Activated effector memory CD4-positive, alpha-beta T cell treated with Interleukin-2 at 50 U/mL for 16 hours (primary cell): Measurements from ENCODE around the gene ATXN10.
"Not testable (repeated sequence)": the region's sequence is repeated elsewhere in the genome, so short reads cannot be mapped to it uniquely, and the experiment has no call there.

Experiments used
- DNase-seq: peaks from one replicate; pipeline ENCODE4 v3.0.0-alpha.2; 2020

ATXN10 gene, protein sequence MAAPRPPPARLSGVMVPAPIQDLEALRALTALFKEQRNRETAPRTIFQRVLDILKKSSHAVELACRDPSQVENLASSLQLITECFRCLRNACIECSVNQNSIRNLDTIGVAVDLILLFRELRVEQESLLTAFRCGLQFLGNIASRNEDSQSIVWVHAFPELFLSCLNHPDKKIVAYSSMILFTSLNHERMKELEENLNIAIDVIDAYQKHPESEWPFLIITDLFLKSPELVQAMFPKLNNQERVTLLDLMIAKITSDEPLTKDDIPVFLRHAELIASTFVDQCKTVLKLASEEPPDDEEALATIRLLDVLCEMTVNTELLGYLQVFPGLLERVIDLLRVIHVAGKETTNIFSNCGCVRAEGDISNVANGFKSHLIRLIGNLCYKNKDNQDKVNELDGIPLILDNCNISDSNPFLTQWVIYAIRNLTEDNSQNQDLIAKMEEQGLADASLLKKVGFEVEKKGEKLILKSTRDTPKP

DNA sequence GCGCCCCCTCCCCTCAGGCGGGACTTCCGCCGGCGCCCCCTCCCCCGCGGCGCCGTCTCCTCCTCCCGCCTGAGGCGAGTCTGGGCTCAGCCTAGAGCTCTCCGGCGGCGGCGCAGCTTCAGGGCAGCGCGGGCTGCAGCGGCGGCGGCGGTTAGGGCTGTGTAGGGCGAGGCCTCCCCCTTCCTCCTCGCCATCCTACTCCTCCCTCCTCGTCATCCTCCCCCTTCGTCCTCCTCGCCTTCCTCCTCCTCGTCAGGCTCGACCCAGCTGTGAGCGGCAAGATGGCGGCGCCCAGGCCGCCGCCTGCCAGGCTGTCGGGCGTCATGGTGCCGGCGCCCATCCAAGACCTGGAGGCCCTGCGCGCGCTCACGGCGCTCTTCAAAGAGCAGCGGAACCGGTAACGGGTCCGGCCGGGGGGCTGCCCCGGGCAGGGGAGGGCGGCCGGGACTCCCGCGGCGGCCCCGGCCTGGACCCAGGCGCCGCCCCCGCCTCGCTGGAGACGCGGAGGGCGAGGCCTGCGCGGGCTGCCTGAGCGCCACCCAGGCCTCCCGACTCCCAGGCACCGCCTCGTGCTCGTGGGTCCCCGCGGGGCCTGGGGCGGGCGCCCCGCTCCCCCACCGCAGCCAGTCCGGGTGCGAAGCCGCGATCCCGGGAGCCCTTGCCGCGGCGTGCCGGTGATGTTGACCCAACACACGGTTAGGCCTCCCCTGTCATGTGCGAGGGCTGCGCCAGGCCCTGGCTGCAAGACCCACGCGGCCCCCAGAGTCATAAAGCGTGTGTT lies at the start of gene ATXN10:
ATXN10 (plus strand) TSS at position 52 of the 781 bp plus-strand sequence; CDS start at position 282, 230 bp downstream.
- peak; percentile 57 for DNase-seq

DNA sequence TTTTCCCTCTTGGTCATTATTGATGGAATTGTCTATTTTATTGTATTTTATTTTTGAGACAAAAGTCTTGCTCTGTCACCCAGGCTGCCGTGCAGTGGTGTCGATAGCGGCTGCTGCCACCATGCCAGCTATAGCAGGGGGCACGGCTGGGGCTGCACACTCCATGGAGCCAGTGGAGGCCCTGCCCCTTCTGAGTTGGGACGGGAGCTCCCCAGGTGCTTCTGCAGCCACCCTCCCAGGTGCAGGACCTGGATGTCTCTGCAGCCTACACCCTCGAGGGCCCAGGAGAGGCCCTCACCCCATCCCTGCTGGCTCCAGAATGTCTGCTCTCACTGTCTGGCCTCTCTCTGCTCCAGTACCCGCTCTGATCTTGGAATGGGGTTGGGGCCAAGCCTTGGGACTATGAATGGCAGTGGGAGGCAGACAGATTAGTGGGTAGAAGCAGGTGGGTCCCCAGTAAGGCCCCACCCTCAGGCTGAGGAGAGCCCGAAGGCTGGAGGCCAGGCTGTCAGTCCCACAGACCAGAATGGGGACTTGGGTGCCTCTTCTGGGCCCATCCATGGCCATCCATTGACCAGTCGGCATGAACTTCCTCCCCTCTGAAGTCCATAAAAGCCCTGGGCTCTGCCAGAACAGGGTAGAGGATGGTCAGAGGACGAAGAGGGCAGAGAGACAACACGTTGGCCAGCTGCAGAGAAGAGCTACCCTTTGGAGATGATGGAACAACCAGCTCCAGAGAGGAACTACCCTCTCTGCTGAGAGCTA lies 49.6 kb upstream of the ATXN10 start:
- no peak for DNase-seq

DNA sequence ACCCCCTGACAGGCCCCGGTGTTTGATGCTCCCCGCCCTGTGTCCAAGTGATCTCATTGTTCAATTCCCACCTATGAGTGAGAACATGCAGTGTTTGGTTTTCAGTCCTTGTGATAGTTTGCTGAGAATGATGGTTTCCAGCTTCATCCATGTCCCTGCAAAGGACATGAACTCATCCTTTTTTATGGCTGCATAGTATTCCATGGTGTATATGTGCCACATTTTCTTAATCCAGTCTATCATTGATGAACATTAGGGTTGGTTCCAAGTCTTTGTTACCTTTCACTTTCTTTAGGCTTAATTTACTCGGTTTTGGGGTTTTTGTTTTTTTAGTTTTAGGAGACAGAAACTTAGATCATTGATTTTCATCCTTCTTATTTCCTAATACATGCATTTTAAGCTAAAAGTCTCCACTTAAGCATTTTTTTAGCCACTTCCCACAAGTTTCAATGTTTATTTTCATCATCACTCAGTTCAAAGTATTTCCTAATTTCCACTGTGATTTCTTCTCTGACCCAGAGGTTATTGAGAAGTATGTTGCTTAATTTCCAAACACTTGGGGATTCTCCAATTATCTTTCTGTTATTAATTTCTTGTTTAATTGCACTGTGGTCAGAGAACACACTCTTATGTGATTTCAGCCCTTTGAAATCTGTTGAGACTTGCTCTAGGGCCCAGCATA lies 48.0 kb upstream of the ATXN10 start:
- not testable (repeated sequence) for DNase-seq

GRCh38 chr22:45626198-45626651 lies 45.4 kb upstream of the ATXN10 start:
- no peak for DNase-seq

DNA sequence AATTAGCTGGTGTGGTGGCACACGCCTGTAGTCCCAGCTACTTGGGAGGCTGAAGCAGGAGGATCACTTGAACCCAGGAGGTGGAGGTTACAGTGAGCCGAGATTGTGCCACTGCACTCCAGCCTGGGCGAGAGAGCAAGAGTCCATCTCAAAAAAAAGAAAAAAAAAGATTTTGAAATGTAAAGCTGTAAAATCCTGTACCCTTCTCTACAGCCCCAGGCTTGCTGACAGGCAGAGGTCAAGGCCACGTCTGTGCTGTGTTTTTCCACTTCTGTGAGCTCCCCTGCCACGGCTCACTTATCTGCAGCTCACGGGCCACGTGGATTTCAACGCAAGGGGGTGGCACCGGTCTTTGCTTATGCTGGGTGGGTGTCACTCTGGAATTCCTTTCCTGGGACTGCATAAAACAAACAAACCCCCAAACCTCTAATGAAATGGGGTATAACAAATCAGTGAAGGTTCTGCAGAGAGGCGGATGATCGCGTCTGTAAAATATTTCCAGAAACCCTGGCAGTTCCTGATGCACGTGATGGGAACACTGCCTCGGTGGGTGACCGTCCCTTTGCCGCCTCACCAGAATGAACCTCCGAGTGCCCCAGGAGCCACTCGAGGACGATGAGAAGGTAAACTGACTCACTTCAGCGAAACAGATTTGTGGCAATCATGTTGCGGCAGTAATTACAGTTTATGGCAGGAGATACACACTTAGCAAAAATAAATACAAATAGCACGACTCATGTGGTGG lies 44.0 kb upstream of the ATXN10 start:
- no peak for DNase-seq

DNA sequence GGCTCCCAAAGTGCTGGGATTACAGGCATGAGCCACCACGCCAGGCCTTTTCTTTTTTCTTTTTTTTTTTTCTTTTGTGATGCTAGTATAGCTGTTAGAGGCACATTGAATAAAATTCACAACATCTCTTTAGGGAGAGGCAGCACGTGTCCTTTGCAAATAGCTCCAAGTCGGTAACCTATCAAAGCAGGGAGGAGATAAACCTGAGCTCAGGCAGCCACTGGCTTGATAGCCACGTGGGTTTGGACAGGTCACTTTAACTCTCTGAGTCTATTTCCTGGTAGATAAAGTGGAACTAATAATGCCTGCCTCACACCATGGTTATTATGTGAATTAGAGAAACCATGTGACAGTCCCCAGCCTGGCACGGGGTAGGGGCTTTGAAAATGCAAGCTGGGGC lies 43.1 kb upstream of the ATXN10 start:
- no peak for DNase-seq

DNA sequence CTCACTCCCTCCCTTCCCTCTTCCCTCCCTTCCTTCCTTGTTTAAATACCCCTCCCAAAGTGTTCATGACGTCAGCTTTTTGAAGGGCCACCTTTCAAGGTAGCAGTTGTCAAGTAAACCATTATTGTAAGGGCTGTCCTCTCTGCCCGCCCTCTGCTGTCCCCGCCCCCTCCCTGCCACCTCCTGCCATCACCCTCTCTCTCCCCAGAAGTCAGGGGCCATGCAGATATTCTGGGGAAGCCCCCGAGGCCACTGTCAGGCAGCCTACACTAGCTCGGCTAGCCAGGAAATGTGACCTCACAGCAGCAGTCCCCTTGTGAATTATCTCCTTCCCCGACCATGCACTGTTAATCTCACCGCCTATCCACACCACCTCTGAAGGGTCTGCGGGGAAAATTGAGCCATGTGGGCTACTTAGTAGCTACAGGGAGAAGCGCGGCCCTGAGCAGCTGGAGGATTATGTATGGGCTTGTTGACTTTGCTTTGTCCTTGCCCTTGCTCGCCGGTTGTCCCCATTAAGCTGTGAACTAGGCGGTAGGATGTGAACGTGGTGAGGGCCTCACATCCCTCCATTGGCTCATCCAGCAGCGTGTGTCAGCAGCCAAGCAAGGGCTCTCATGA lies 42.1 kb upstream of the ATXN10 start:
- DNase-seq, result no peak

DNA sequence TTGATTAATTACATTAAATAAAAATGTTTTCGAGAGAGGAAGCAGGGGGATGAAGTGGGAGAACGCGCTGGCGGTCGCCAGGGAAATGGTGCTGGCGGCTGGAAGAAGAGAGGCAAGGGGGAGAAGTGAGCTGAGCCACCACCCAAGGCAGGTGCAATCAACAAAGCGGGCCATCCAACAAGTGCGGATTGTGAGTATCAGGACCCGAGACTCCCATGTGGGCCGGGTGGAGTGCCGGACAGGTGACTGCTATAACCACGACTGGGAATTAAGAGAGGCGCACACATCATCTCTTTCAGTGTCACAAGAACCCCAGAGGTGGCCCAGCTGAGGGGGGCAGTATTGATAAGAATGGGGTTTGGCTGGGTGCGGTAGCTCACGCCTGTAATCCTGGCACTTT lies 41.2 kb upstream of the ATXN10 start:
- DNase-seq, result no peak

DNA sequence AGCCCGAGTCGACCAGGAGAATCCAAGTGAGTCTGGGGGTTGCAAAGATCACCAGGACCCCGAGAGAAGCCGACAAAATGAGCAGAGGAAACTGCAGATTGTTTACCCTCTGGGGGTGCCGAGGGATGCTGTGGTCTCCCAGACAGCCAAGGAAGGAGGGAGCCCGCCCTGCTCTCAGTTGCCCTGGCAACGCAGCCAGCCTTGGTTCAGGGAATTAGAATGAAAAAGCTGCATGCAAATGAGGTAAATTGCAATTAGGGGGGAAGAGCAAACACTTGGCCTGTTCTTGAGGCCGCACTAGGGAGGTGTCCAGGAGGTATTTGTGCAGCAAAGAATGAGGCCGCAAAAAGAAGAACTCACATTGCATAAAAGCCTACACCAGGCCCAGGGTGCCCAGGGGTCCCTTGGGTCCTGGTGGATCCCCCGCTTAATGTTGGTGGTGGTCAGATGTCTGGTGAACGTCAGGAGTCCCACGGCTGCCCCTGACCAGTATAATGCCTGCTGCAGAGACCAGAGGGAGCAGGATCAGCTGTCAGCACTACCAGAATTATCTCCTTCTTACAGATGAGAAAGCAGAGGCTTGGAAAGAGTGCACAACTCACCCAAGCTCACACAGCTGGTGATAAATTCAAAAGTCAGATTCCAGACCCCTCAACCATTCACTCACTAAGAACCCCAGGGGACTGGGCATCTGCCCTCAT lies 40.3 kb upstream of the ATXN10 start:
- no peak for DNase-seq

GRCh38 chr22:45631841-45632238 lies 39.8 kb upstream of the ATXN10 start:
- DNase-seq, result no peak

- DNase-seq, result no peak
These were observed 38.7 kb upstream of the ATXN10 start for GRCh38 chr22:45632791-45633515.

DNA sequence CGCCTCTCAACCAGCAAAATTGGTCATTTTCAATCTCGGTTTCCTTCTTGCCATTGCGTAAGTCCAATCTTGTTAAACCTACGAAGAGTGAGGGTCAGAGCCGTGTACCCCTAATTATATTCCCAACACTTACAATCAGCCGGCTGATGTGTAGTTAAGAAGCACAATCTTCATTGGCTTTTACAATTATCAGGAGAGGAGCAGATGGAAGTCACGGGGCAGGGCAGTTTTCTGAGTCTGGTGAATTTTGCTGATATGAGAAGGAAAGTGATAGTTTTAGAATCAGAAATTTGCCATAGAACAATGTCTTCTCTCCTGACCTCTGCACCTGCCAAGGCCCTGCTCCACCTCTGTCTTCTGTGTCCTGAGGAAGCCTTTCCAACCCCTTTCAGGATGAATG lies 35.0 kb upstream of the ATXN10 start:
- DNase-seq, result no peak

GRCh38 chr22:45638197-45638596 lies 33.4 kb upstream of the ATXN10 start:
- no peak for DNase-seq

GRCh38 chr22:45638834-45639746 lies 32.5 kb upstream of the ATXN10 start:
- no peak for DNase-seq

DNA sequence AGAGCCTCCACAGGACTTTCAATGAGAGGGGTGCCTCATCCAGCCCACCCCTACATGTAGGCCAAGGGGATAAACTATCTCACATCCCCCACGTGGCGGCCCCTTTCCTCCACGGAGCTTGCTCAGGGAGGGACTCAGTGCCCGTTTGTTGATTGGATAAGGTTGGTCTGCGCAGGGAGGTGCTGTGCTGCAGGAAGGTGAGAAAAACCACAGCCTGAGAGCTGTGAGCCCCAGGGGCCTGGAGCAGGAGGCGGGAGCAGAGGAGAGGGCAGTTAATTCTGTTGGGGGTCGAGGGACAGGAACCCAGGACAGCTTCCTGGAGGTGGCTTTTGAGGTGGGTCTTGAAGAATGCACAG lies 31.9 kb upstream of the ATXN10 start:
- DNase-seq, result no peak

DNA sequence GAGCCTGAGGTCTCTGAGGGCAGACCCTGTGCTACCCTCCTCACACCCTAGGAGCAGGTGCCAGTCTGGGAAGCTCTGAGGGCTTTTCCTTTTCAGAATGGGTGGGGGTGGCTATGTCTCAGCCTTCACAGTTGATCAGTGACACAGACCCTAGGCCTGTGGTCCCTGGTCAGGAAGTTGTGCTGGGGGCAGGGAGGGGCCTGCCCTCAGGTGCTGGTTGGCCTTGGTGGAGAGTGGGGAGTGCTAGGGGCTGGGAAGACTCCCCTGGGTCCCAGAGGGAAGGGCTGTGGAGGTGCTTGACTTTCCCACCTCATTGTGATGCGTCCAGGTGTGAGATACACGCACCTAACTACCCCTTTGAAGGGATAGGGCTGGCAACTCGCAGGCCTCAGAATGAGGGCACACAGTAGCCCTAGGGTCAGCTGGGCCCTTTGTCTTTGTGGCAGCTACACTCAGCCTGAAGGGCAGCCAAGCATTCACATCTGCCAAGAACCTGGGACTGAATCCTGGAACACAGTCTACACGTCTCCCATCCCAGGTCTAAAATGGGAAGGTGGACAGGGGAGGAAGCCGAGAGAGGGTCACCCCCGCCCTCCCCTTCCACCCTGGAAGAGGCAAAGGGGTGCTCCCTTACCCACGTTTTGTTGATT lies 31.2 kb upstream of the ATXN10 start:
- DNase-seq, result no peak

GRCh38 chr22:45640941-45641621 lies 30.6 kb upstream of the ATXN10 start:
- DNase-seq, result no peak

DNA sequence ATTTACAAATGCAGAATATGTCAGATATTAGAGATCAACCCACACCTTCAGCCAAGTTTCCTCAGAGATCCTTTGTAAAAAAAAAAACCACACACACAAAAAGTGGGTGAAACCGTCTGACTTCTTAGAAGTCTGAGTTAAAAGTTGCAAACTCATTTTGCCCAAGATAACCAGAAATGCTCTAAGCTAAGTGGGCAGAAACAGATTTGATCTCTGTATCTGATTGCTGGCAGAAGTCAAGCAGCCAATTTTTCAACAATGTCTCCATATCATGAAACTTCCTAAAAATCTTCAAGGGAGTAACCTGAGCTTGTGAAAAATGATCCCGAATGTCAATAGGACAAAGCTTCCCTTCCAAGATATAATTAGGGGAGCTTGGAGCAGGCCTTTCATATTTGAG lies 28.6 kb upstream of the ATXN10 start:
- no peak for DNase-seq
